ENCODE results near the gene FAM180B. TPM values are rescaled to one million over a fixed set of nuclear protein-coding genes. Genes with fewer than 3 reads are reported as not detected.
A peak's percentile ranks its signal among the peaks of the same experiment; 100 is the strongest.

The FAM180B gene
- total and polyA plus RNA-seq, 2 of the 13 experiments (the other 11 are each of a cell fraction or from before 2014, with no cell fraction given): 0.40 to 1.0 TPM

GRCh38 chr11:47551086-47551485 lies 35.4 kb upstream of the FAM180B start (continued):
- TF ChIP-seq ZBTB44 (CRISPR knock-in tag; IDR thresholded peaks at IDR 0.05) (no peak), TBX2 (CRISPR knock-in tag; IDR thresholded peaks at IDR 0.05; ENCODE audit: borderline replicate concordance) (no peak), CTCF (CRISPR knock-in tag; IDR thresholded peaks at IDR 0.05) (peak; percentile 45), ZNF160 (CRISPR knock-in tag; IDR thresholded peaks at IDR 0.05) (no peak), ZNF143 (CRISPR knock-in tag; IDR thresholded peaks at IDR 0.05) (no peak), ZBTB38 (CRISPR knock-in tag; IDR thresholded peaks at IDR 0.05) (no peak), STAG1 (CRISPR knock-in tag; IDR thresholded peaks at IDR 0.05) (peak; percentile 33), RFXAP (CRISPR knock-in tag; IDR thresholded peaks at IDR 0.05; ENCODE audit: borderline replicate concordance) (no peak), BCL6 (CRISPR knock-in tag; IDR thresholded peaks at IDR 0.05) (no peak), RXRB (CRISPR knock-in tag; IDR thresholded peaks at IDR 0.05; ENCODE audit: borderline replicate concordance) (peak; percentile 57; the same call in 1 of the 2 replicates), MZF1 (CRISPR knock-in tag; IDR thresholded peaks at IDR 0.05; ENCODE audit: borderline replicate concordance) (no peak), FOXP1 (IDR thresholded peaks at IDR 0.05) (no peak), FOXP1 (CRISPR knock-in tag; IDR thresholded peaks at IDR 0.05) (no peak), PPARG (CRISPR knock-in tag; conservative IDR thresholded peaks at IDR 0.05) (peak; percentile 96), NFE2L1 (CRISPR knock-in tag; IDR thresholded peaks at IDR 0.05; ENCODE audit: borderline replicate concordance) (no peak), ZSCAN21 (CRISPR knock-in tag; IDR thresholded peaks at IDR 0.05; ENCODE audit: borderline replicate concordance) (no peak), ADNP (CRISPR knock-in tag; IDR thresholded peaks at IDR 0.05) (no peak), CBX2 (IDR thresholded peaks at IDR 0.05; ENCODE audit: low read depth, low read length) (no peak), CBX2 (CRISPR knock-in tag; IDR thresholded peaks at IDR 0.05; ENCODE audit: low read depth) (no peak), ZNF557 (CRISPR knock-in tag; IDR thresholded peaks at IDR 0.05) (no peak), BRCA1 (CRISPR knock-in tag; IDR thresholded peaks at IDR 0.05) (no peak), ZNF784 (CRISPR knock-in tag; IDR thresholded peaks at IDR 0.05; ENCODE audit: borderline replicate concordance) (no peak), ZSCAN20 (CRISPR knock-in tag; IDR thresholded peaks at IDR 0.05; ENCODE audit: borderline replicate concordance) (no peak), ZSCAN30 (CRISPR knock-in tag; IDR thresholded peaks at IDR 0.05) (no peak), ZNF770 (CRISPR knock-in tag; IDR thresholded peaks at IDR 0.05) (no peak), PRPF4 (IDR thresholded peaks at IDR 0.05; ENCODE audit: low read depth, low read length, poor library complexity, severe bottlenecking) (no peak), ELF1 (CRISPR knock-in tag; IDR thresholded peaks at IDR 0.05) (no peak), ZEB1 (IDR thresholded peaks at IDR 0.05; ENCODE audit: insufficient replicate concordance, low read depth) (no peak)
